DND-41 (cell line): ENCODE results near the gene HOXB7.

Experiments
- EZH2 ChIP-seq: IDR thresholded peaks from 3 replicates; pipeline ENCODE4 v1.6.1; 2012; ENCODE audit warnings: borderline replicate concordance, low read depth, mild to moderate bottlenecking, moderate library complexity, low read length, inconsistent platforms; ENCODE audit not compliant: severe bottlenecking
- TF ChIP-seq, protein P1 (sequence below): IDR thresholded peaks from 2 replicates; pipeline ENCODE4 v1.5.1; 2012; ENCODE audit warnings: borderline replicate concordance, low read length, moderate library complexity, mild to moderate bottlenecking; ENCODE audit not compliant: poor library complexity, severe bottlenecking; ENCODE audit errors: extremely low read depth

DNA sequence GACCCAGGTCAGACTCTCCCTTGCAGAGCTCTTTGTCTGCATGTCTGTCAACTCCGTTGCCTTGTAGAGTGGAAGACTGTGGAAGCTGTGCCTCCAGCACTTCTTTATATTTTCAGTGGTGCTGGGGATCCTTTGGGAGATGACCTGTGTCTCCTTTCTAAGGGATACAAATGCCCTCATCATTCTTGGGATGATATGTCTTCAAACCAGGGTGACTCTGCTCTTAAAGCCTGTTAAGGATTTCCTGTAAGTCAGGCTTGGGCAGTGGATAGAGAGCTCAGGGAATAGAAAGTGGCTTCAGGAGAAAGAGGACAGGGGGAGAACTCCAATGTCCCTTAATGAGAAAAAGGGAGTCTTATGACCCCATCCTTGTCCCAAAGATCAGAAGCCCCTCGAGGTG lies 22.3 kb downstream of the HOXB7 start:
- no peak for TF ChIP-seq EZH2
- TF ChIP-seq, protein P1, sequence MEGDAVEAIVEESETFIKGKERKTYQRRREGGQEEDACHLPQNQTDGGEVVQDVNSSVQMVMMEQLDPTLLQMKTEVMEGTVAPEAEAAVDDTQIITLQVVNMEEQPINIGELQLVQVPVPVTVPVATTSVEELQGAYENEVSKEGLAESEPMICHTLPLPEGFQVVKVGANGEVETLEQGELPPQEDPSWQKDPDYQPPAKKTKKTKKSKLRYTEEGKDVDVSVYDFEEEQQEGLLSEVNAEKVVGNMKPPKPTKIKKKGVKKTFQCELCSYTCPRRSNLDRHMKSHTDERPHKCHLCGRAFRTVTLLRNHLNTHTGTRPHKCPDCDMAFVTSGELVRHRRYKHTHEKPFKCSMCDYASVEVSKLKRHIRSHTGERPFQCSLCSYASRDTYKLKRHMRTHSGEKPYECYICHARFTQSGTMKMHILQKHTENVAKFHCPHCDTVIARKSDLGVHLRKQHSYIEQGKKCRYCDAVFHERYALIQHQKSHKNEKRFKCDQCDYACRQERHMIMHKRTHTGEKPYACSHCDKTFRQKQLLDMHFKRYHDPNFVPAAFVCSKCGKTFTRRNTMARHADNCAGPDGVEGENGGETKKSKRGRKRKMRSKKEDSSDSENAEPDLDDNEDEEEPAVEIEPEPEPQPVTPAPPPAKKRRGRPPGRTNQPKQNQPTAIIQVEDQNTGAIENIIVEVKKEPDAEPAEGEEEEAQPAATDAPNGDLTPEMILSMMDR: no peak
